Measurements from ENCODE around the gene NKD1. TPM values are rescaled to one million over a fixed set of nuclear protein-coding genes. Genes with fewer than 3 reads are reported as not detected.

NKD1 gene
- total and polyA plus RNA-seq, 2 of the 8 experiments (the other 6 are each of a cell fraction or from before 2014, with no cell fraction given) = 0.70 to 4.5 TPM

DNA sequence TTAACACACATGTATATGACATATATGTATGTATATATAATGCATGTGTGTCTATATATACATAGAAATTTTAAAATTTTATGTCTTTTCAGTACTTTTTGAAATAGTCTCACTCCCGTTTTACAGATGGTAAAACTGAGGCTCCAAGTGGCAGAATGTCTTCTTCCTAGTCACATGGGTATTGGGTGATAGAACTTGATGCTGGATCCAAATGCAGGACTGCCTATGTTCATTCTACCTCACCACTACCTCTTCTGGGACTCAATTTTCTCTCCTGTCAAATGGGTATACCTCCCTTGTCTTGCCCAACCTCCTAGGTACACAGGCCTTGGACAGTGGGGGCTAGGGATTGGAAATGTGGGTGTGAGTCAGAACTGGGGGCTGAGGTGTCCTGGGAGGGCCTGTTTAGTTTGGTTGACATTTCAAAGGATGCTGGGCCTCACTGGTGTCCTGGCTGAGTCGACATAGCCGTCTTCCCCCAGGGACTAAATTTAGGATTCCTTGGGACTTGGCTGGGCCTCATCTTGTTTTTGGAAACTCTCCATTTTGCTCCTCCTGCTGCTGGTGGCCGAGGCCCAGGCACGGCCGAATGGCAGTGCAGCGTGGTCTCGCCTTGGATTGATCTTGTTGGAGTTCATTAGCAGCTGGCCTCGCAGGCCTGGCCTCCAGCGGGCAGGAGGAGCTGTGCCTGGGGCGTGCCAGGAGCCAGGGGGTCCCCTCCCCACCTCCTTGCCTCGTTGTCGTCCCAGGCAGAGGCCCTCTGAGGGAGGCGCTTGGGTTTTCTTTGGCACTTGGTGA is 25.9 kb downstream of the NKD1 start (continued):
- TF ChIP-seq, protein P1, sequence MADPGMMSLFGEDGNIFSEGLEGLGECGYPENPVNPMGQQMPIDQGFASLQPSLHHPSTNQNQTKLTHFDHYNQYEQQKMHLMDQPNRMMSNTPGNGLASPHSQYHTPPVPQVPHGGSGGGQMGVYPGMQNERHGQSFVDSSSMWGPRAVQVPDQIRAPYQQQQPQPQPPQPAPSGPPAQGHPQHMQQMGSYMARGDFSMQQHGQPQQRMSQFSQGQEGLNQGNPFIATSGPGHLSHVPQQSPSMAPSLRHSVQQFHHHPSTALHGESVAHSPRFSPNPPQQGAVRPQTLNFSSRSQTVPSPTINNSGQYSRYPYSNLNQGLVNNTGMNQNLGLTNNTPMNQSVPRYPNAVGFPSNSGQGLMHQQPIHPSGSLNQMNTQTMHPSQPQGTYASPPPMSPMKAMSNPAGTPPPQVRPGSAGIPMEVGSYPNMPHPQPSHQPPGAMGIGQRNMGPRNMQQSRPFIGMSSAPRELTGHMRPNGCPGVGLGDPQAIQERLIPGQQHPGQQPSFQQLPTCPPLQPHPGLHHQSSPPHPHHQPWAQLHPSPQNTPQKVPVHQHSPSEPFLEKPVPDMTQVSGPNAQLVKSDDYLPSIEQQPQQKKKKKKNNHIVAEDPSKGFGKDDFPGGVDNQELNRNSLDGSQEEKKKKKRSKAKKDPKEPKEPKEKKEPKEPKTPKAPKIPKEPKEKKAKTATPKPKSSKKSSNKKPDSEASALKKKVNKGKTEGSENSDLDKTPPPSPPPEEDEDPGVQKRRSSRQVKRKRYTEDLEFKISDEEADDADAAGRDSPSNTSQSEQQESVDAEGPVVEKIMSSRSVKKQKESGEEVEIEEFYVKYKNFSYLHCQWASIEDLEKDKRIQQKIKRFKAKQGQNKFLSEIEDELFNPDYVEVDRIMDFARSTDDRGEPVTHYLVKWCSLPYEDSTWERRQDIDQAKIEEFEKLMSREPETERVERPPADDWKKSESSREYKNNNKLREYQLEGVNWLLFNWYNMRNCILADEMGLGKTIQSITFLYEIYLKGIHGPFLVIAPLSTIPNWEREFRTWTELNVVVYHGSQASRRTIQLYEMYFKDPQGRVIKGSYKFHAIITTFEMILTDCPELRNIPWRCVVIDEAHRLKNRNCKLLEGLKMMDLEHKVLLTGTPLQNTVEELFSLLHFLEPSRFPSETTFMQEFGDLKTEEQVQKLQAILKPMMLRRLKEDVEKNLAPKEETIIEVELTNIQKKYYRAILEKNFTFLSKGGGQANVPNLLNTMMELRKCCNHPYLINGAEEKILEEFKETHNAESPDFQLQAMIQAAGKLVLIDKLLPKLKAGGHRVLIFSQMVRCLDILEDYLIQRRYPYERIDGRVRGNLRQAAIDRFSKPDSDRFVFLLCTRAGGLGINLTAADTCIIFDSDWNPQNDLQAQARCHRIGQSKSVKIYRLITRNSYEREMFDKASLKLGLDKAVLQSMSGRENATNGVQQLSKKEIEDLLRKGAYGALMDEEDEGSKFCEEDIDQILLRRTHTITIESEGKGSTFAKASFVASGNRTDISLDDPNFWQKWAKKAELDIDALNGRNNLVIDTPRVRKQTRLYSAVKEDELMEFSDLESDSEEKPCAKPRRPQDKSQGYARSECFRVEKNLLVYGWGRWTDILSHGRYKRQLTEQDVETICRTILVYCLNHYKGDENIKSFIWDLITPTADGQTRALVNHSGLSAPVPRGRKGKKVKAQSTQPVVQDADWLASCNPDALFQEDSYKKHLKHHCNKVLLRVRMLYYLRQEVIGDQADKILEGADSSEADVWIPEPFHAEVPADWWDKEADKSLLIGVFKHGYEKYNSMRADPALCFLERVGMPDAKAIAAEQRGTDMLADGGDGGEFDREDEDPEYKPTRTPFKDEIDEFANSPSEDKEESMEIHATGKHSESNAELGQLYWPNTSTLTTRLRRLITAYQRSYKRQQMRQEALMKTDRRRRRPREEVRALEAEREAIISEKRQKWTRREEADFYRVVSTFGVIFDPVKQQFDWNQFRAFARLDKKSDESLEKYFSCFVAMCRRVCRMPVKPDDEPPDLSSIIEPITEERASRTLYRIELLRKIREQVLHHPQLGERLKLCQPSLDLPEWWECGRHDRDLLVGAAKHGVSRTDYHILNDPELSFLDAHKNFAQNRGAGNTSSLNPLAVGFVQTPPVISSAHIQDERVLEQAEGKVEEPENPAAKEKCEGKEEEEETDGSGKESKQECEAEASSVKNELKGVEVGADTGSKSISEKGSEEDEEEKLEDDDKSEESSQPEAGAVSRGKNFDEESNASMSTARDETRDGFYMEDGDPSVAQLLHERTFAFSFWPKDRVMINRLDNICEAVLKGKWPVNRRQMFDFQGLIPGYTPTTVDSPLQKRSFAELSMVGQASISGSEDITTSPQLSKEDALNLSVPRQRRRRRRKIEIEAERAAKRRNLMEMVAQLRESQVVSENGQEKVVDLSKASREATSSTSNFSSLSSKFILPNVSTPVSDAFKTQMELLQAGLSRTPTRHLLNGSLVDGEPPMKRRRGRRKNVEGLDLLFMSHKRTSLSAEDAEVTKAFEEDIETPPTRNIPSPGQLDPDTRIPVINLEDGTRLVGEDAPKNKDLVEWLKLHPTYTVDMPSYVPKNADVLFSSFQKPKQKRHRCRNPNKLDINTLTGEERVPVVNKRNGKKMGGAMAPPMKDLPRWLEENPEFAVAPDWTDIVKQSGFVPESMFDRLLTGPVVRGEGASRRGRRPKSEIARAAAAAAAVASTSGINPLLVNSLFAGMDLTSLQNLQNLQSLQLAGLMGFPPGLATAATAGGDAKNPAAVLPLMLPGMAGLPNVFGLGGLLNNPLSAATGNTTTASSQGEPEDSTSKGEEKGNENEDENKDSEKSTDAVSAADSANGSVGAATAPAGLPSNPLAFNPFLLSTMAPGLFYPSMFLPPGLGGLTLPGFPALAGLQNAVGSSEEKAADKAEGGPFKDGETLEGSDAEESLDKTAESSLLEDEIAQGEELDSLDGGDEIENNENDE (IDR thresholded peaks at IDR 0.05; ENCODE audit: insufficient replicate concordance, low read length) = no peak
- no peak for TF ChIP-seq CREB1 (IDR thresholded peaks at IDR 0.05)
- TF ChIP-seq, protein P2, sequence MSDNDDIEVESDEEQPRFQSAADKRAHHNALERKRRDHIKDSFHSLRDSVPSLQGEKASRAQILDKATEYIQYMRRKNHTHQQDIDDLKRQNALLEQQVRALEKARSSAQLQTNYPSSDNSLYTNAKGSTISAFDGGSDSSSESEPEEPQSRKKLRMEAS (IDR thresholded peaks at IDR 0.05) = no peak
- TF ChIP-seq CEBPB (IDR thresholded peaks at IDR 0.05; ENCODE audit: low read depth, low read length) = no peak
- TF ChIP-seq TCF12 (IDR thresholded peaks at IDR 0.05; ENCODE audit: low read depth, low read length) = no peak
- no peak for TF ChIP-seq EZH2 (IDR thresholded peaks at IDR 0.05; ENCODE audit: low read depth, low read length, severe bottlenecking)
- no peak for TF ChIP-seq NANOG (IDR thresholded peaks at IDR 0.05; ENCODE audit: insufficient read depth, low read depth, low read length, poor library complexity, severe bottlenecking)
- TF ChIP-seq ASH2L (IDR thresholded peaks at IDR 0.05; ENCODE audit: low read length) = no peak
- TF ChIP-seq JUND (IDR thresholded peaks at IDR 0.05; ENCODE audit: low read length) = no peak

All from H1 (cell line).